Measurements from ENCODE around the gene CIZ1. TPM values are rescaled to one million over a fixed set of nuclear protein-coding genes. Genes with fewer than 3 reads are reported as not detected.
A peak's percentile ranks its signal among the peaks of the same experiment; 100 is the strongest.

Gene CIZ1
- total RNA-seq, 2 donors from 2014 or later, result 161 to 203 TPM

DNA sequence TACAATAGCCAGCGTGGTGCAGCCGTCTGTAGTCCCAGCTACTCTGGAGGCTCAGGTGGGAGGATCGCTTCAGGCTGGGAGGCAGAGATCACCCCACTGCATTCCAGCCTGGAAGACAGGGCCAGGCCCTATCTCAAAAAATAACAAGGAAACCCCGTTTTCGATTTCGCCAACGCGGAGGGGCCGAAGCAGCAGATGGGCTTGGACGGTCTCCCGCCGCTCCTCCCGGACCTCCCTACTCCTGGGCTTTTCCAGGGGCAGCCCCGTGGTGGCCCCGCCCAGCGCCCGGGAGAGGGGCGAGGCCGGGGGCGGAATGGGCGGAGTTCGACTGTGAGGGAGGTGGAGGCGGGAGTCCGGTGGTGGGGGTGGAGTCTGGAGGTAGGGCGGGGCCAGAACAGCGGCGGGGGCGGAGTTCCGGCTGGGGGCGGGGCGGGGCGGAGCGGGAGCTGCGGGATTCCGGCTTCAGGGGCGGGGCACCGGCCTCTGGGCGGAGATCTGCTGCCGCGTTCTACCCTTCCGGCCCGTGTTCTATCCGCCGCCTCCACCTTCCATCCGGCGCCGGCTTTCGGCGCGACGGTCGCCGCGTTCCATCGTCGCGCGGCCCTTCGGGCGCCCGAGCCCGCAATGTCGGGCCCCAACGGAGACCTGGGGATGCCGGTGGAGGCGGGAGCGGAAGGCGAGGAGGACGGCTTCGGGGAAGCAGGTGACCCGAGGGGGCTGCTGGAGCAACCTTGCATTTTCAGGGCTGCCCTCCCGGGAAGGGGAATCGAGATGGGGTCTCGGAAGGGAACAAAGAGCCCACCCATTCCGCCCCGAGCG lies 31.4 kb downstream of the CIZ1 start, which contains the start of gene BBLN:
TSS of gene BBLN (plus strand) at position 482 of the 819 bp plus-strand sequence. CDS start at position 625, 143 bp downstream.
- ATAC-seq (replicated peaks in 1 of 2) (peak; percentile 93), DNase-seq (peak; percentile 96 to 97)
- Mint-ChIP-seq H3K4me1 (ENCODE audit: low read depth) (peaks cover 20% of the 10 kb centered on the region), H3K4me3 (peak within 1 kb of the TSS; percentile 86 to 90), H3K9me3 (no peaks in the 10 kb centered on the region), H3K27me3 (ENCODE audit: low read depth) (no peaks in the 10 kb centered on the region), H3K36me3 (ENCODE audit: insufficient read depth in 2 of 2) (no peaks in the 10 kb centered on the region), H3K27ac (peak within 1 kb of the TSS; percentile 82)

DNA sequence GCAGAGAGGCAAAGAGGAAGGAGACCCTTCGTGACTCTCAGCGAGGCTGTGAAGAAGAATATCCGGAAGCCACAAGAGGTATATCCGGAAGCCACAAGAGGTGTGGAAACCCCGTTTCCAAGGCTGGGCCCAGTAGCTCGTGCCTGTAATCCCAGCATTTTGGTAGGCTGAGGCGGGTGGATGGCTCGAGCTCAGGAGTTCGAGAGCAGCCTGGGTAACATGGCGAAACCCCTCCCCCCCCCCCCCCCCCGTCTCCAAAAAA lies 31.9 kb downstream of the CIZ1 start:
- Mint-ChIP-seq H3K27me3 (ENCODE audit: low read depth) (no peaks in the 10 kb centered on the region), H3K4me1 (ENCODE audit: low read depth) (peaks cover 20% of the 10 kb centered on the region), H3K4me3 (peak overlapping the region; percentile 86 to 90), H3K9me3 (no peaks in the 10 kb centered on the region), H3K36me3 (ENCODE audit: insufficient read depth in 2 of 2) (no peaks in the 10 kb centered on the region), H3K27ac (peak overlapping the region; percentile 82)
- peak; percentile 44 to 50 for DNase-seq
- ATAC-seq (replicated peaks in 1 of 2), result peak; percentile 27

DNA sequence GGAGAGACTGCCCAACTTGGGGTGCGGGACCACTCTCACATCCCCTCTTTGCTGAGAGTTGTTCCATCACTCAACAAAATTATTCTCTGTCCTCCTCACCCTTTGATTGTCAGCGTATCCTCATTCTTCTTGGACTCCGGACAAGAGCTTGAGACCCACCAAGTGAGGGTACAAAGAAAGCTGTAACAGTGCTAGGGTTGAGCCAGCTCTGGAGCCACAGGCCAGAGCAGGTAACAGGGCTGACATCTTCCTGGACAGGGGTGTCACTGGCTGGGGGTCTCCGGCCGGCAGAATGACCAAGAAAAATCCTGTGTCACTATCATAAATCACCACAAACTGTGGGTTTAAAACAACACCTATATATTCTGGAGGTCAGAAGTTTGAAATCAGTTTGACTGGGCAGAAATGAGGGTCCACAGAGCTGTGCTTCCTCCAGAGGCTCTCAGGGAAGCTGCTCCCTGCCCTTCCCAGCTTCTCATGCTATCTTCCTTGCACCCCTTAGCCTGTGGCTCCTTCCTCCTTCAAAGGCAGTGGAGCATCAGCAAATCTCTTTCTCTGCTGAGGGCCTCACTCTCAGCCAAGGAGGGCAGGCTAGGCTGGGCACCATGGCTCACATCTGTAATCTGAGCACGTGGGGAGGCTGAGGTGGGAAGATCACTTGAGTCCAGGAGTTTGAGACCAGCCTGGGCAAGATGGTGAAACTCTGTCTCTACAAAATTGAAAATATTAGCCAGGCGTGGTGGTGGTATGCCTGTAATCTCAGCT lies 35.5 kb downstream of the CIZ1 start:
- H3K4me3 Mint-ChIP-seq, result no peak overlapping the region
- no peaks in the 10 kb centered on the region for H3K36me3 Mint-ChIP-seq (ENCODE audit: insufficient read depth in 2 of 2)
- H3K9me3 Mint-ChIP-seq, result no peaks in the 10 kb centered on the region
- peaks cover 4% of the 10 kb centered on the region for H3K4me1 Mint-ChIP-seq (ENCODE audit: low read depth)
- no peak for ATAC-seq (replicated peaks in 1 of 2)
- DNase-seq, result no peak
- no peak overlapping the region for H3K27ac Mint-ChIP-seq
- no peaks in the 10 kb centered on the region for H3K27me3 Mint-ChIP-seq (ENCODE audit: low read depth)

DNA sequence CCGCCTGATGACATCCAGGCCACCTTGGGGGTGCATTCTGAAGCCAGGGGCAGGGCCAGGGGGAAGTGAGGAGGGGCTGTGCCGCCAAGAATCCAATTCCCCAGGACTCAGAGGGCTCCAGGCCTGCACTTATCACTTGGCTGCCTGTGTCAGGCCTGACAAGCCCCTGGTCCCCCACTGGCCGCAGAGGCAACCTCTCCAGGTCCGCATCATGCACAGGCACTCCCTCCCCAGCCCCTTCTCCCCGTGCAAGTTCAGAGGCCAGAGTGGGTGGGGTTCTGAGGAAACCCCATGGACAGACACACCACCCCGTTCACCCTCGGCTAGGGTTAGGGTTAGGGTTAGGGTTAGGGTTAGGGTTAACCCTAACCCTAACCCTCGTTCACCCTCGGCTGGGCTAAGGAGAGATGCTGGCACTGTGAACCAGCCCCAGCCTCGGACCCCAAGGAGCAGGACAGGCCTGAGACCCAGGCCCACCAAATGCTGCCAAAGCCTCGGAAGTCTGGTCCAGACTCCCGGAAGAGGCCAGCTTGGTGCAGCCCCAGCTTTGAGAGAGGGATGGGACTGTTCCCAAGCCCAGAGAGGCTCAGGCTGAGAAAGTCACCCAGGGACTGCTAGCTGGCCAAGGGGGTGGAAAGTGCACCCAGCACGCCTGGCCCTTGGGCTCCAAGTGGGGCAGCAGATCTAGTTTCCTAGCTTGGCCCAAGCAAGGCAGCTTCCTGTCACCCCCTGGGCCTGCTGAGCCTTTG lies 37.3 kb downstream of the CIZ1 start:
- DNase-seq (no peak), ATAC-seq (replicated peaks in 1 of 2) (no peak)
- H3K9me3 Mint-ChIP-seq, result no peaks in the 10 kb centered on the region
- H3K27ac Mint-ChIP-seq, result no peak overlapping the region
- H3K4me3 Mint-ChIP-seq, result no peak overlapping the region
- H3K4me1 Mint-ChIP-seq (ENCODE audit: low read depth), result peaks cover 6% of the 10 kb centered on the region
- no peaks in the 10 kb centered on the region for H3K36me3 Mint-ChIP-seq (ENCODE audit: insufficient read depth in 2 of 2)
- H3K27me3 Mint-ChIP-seq (ENCODE audit: low read depth), result no peaks in the 10 kb centered on the region

DNA sequence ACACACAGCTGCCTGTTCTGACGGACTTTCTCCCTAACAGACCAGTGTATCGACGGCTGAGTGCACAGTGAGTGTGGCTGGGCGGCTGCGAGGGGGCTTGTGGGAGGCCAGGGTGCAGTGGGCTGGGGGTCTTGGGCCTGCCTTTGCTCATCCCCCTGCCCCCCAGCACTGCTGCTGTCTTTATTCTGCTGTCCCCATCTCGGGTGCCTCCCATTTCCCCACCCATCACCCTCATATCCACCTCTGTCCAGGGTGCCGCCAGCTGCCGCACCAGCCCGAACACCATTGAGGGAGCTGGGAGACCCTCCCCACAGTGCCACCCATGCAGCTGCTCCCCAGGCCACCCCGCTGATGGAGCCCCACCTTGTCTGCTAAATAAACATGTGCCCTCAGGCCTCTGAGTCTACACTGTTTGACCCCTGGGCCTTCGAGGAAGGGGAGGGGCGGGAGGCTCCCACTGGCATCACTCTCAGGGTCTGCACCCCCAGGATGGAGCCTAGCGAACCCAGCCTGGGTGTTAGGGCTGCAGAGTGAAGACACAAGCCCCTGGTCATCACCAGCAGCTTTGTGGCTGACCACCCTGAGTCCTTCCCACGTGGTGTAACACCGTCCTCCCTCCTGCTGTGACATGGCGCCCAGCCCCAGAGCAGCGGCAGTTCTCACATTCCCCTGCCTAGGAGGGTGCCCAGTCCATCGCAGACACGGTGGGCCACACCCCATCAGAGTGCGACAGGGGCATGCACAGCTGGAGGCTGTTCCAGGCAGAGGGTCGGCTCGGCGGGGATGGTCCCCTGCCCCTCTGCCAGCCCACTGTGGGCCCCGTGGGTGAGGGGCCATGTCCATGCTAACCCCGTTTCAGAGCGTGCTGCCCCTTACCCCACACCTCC lies 38.1 kb downstream of the CIZ1 start:
- no peak overlapping the region for H3K27ac Mint-ChIP-seq
- ATAC-seq (replicated peaks in 1 of 2), result no peak
- H3K4me3 Mint-ChIP-seq, result no peak overlapping the region
- H3K4me1 Mint-ChIP-seq (ENCODE audit: low read depth), result peaks cover 6% of the 10 kb centered on the region
- no peaks in the 10 kb centered on the region for H3K27me3 Mint-ChIP-seq (ENCODE audit: low read depth)
- H3K9me3 Mint-ChIP-seq, result no peaks in the 10 kb centered on the region
- no peaks in the 10 kb centered on the region for H3K36me3 Mint-ChIP-seq (ENCODE audit: insufficient read depth in 2 of 2)
- DNase-seq, result no peak

DNA sequence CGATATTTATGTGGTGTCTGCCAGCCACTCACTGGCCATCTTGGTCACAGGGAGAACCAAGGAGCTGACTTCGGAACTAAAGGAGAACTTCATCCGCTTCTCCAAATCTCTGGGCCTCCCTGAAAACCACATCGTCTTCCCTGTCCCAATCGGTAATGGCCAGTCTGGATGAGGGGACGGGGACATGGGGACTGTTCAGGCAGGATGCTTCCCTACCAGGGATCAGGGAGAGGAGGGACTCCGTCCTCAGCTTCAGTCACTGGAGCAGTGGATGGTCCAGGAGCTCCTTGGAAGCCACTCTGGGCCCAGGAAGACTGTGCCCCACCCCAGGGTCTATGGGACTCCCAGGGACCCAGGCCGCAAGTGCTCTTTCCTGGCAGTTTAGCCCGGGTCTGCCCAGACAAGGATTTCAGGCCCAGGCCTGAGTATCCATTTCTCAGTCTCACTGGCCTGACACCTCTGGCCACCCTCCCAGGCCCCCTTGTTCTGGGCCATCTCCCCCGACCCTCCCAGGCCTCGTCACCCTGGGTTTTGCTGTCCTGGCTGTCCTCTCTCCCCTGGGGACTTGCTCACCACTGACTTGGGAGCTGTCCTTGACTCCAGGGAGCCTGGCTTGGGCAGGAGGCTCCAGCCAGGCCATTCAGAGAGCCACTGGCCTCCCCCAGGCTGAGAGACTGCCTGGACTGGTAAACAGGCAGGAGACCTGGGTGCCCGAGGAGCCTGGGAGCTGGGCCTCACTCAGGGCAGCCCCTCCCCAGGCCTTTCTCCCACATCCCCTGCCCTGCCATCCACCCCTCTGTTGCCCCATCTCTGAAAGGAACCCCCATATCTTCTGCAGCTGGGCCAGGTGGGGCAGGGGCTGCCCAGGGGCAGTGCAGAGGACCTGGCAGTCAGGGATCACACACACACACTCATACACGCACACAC lies 39.0 kb downstream of the CIZ1 start:
- no peak for DNase-seq
- no peak overlapping the region for H3K27ac Mint-ChIP-seq
- ATAC-seq (replicated peaks in 1 of 2), result no peak
- H3K9me3 Mint-ChIP-seq, result no peaks in the 10 kb centered on the region
- no peaks in the 10 kb centered on the region for H3K36me3 Mint-ChIP-seq (ENCODE audit: insufficient read depth in 2 of 2)
- no peak overlapping the region for H3K4me3 Mint-ChIP-seq
- H3K27me3 Mint-ChIP-seq (ENCODE audit: low read depth), result no peaks in the 10 kb centered on the region
- H3K4me1 Mint-ChIP-seq (ENCODE audit: low read depth), result peaks cover 6% of the 10 kb centered on the region

DNA sequence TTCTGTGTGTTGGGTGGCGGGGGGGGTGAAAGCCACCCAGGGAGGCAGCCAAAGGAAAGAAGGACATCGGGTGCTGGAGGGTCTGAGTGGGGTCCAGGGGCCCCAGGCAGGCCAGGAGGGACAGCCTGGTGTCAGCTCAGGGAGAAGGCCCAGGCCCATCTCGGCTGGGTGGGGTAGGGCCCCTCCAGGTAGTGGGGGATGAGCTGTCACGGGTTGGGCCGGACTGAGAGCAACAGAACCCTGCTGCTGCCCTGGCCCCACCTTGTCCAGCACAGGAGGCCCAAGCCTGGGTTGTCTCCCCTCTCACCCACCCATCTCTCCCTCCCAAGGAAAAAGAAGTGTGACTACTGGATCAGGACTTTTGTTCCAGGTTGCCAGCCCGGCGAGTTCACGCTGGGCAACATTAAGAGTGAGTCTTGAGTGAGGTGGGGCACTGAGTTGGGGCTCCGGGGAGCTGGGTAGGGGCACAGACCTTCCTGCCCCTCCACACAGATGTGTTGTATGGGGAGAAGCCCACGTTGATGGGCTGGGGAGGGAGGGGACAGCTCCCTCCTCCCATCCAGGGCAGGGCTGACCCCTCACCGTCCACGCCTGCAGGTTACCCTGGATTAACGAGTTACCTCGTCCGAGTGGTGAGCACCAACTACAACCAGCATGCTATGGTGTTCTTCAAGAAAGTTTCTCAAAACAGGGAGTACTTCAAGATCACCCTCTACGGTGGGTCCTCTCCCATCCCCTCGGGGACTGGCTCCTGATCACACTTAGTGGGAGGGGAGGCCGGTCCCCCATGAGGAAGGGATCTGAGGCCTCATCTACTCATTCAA lies 39.9 kb downstream of the CIZ1 start:
- Mint-ChIP-seq H3K4me3 (no peak overlapping the region), H3K27me3 (ENCODE audit: low read depth) (no peaks in the 10 kb centered on the region), H3K9me3 (no peaks in the 10 kb centered on the region), H3K4me1 (ENCODE audit: low read depth) (peaks cover 6% of the 10 kb centered on the region), H3K36me3 (ENCODE audit: insufficient read depth in 2 of 2) (no peaks in the 10 kb centered on the region), H3K27ac (no peak overlapping the region)
- DNase-seq, result no peak
- ATAC-seq (replicated peaks in 1 of 2), result no peak

DNA sequence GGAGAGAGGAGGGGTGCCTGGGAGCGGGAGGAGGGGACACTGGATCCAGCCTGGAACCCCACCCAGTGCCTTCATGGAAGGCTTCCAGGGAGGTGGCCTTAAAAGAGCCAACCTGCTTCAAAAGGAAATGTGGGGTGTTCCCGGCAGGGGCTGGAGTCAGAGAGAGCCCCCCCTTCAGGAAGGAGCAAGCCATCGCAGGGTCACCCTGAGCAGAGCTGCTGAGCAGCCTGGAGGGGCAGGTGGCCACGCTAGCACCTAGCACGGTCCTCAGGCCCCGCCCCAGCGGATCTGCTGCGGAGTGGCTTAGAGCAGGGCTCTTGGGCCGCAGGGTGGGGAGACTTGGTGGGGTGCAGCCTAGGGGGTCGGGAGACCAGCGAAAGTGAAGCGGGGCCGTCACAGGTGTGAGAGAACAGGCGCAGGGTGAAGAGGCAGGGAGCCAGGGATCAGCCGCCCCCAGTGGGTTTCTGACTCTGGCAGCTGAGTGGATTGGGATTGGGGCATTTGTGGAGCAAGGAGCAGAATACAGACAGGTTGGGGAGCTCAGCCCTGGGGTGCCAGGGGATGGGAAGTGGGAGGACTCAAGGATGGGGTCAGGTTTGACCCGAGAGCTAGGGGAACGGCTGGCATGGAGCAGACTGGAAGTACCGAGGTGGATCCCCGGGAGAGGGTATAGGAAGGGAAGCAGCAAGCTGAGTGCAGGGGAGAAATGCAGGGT lies 40.6 kb downstream of the CIZ1 start:
- H3K27ac Mint-ChIP-seq, result no peak overlapping the region
- no peak overlapping the region for H3K4me3 Mint-ChIP-seq
- ATAC-seq (replicated peaks in 1 of 2) (peak in 1 of 2 donors; percentile 58), DNase-seq (peak; percentile 21 to 35)
- no peaks in the 10 kb centered on the region for H3K36me3 Mint-ChIP-seq (ENCODE audit: insufficient read depth in 2 of 2)
- H3K27me3 Mint-ChIP-seq (ENCODE audit: low read depth), result no peaks in the 10 kb centered on the region
- peaks cover 6% of the 10 kb centered on the region for H3K4me1 Mint-ChIP-seq (ENCODE audit: low read depth)
- no peaks in the 10 kb centered on the region for H3K9me3 Mint-ChIP-seq

DNA sequence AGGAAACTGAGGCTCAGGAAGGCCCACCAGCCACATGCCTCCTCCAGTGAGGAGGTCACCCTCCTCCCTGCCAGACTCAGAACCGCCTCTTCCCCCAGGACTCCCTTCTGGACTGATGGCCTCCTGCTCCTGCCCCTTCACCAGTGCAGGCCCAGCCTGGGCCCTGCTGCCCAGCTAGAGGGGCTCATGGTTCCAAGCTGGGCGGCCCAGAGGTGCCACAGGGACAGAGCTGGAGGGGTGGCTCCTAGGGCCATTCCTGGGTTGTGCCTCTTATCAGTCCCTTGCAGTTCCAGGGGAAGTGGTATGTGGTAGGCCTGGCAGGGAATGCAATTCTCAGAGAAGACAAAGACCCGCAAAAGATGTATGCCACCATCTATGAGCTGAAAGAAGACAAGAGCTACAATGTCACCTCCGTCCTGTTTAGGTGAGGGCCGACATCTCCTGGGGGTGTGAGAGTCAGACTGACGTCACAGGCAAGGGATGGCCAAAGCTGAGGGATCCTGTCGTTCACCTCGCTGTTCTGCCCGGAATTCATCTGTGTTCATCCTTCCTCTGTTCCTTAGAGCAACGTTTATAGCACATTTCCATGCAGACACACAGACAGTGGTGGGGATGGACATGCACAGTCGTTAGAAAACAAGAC lies 41.3 kb downstream of the CIZ1 start:
- DNase-seq (no peak), ATAC-seq (replicated peaks in 1 of 2) (no peak)
- H3K4me3 Mint-ChIP-seq, result no peak overlapping the region
- H3K9me3 Mint-ChIP-seq, result no peaks in the 10 kb centered on the region
- H3K4me1 Mint-ChIP-seq (ENCODE audit: low read depth), result peaks cover 6% of the 10 kb centered on the region
- H3K36me3 Mint-ChIP-seq (ENCODE audit: insufficient read depth in 2 of 2), result no peaks in the 10 kb centered on the region
- no peak overlapping the region for H3K27ac Mint-ChIP-seq
- H3K27me3 Mint-ChIP-seq (ENCODE audit: low read depth), result no peaks in the 10 kb centered on the region

DNA sequence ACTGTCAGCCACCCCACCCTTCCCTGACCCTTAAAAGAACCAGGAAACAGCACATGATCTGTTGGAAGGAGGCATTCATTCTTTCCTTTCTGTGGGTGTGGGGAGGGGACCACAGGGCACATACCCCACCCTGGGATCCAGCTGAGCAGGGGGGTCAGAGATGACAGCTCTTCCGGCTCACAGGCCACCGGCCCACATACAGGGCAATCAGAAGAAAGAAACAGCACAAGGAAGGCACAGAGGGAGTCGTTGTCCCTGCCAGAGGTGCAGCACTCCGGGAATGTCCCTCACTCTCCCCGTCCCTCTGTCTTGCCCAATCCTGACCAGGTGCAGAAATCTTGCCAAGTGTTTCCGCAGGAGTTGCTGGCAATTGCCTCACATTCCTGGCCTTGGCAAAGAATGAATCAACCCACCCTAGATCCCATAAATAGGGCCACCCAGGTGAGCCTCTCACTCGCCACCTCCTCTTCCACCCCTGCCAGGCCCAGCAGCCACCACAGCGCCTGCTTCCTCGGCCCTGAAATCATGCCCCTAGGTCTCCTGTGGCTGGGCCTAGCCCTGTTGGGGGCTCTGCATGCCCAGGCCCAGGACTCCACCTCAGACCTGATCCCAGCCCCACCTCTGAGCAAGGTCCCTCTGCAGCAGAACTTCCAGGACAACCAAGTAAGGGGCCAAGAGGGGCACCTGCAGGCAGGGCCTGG lies 42.2 kb downstream of the CIZ1 start, which contains the start of gene LCN2:
TSS of gene LCN2 (plus strand) at position 453 of the 701 bp plus-strand sequence. CDS start at position 526, 73 bp downstream.
- H3K4me1 Mint-ChIP-seq (ENCODE audit: low read depth), result peaks cover 6% of the 10 kb centered on the region
- H3K27me3 Mint-ChIP-seq (ENCODE audit: low read depth), result no peaks in the 10 kb centered on the region
- no peak for ATAC-seq (replicated peaks in 1 of 2)
- H3K4me3 Mint-ChIP-seq, result no peak within 1 kb of the TSS
- H3K27ac Mint-ChIP-seq, result no peak within 1 kb of the TSS
- H3K36me3 Mint-ChIP-seq (ENCODE audit: insufficient read depth in 2 of 2), result no peaks in the 10 kb centered on the region
- DNase-seq, result no peak
- no peaks in the 10 kb centered on the region for H3K9me3 Mint-ChIP-seq
